ENCODE data around the gene ZDHHC5. TPM values are rescaled to one million over a fixed set of nuclear protein-coding genes. Genes with fewer than 3 reads are reported as not detected.
A peak's percentile ranks its signal among the peaks of the same experiment; 100 is the strongest.

Gene ZDHHC5
- total and polyA plus RNA-seq, 2 of the 13 experiments (the other 11 are each of a cell fraction or from before 2014, with no cell fraction given) = 26.6 to 34.0 TPM

DNA sequence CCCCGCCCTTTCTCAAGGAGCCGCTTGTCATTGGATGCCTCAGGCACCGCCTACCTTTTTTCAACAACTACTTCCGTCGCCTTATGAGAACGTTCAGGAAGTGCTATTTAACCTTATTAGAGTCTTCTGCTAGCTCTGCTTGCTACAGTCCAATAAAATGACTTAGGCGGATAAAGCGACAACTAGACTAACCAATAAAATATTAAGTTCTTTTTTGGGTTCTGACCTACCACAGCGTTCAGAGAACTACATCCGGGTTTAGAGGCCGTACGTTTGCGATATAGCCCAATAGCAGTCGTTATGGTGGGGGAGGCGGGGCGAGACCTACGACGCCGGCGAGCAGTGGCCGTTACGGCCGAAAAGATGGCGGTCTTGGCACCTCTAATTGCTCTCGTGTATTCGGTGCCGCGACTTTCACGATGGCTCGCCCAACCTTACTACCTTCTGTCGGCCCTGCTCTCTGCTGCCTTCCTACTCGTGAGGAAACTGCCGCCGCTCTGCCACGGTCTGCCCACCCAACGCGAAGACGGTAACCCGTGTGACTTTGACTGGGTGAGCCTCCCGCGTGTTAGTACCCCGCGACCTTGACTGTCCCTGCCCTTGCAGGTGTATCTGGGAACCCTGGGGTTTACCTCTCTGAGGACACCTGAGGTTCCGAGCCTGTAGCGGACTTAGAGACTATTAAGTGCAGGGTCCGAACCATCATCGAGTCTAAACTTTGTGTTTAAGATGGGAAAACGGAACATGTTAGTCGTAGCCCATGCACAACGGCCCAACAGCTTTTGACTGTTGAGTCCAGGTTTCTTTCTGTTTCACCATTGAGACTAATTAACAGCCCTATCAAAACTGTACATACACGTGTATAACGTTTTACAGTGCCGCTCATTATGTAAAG, 44.6 kb downstream of the ZDHHC5 start, which contains the start of gene TMX2 (continued):
- TF ChIP-seq, protein P1, sequence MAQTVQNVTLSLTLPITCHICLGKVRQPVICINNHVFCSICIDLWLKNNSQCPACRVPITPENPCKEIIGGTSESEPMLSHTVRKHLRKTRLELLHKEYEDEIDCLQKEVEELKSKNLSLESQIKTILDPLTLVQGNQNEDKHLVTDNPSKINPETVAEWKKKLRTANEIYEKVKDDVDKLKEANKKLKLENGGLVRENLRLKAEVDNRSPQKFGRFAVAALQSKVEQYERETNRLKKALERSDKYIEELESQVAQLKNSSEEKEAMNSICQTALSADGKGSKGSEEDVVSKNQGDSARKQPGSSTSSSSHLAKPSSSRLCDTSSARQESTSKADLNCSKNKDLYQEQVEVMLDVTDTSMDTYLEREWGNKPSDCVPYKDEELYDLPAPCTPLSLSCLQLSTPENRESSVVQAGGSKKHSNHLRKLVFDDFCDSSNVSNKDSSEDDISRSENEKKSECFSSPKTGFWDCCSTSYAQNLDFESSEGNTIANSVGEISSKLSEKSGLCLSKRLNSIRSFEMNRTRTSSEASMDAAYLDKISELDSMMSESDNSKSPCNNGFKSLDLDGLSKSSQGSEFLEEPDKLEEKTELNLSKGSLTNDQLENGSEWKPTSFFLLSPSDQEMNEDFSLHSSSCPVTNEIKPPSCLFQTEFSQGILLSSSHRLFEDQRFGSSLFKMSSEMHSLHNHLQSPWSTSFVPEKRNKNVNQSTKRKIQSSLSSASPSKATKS (CRISPR knock-in tag; IDR thresholded peaks at IDR 0.05) = 0 out of 2 replicates have a peak, but pooled peaks have one; percentile 20
- TF ChIP-seq RFXAP (CRISPR knock-in tag; IDR thresholded peaks at IDR 0.05; ENCODE audit: borderline replicate concordance) = 0 out of 2 replicates have a peak, but pooled peaks have one; percentile 23
- TF ChIP-seq ZNF24 (IDR thresholded peaks at IDR 0.05) = no peak
- TF ChIP-seq, protein P2, sequence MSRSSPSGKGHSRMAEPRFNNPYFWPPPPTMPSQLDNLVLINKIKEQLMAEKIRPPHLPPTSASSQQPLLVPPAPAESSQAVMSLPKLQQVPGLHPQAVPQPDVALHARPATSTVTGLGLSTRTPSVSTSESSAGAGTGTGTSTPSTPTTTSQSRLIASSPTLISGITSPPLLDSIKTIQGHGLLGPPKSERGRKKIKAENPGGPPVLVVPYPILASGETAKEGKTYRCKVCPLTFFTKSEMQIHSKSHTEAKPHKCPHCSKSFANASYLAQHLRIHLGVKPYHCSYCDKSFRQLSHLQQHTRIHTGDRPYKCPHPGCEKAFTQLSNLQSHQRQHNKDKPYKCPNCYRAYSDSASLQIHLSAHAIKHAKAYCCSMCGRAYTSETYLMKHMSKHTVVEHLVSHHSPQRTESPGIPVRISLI (CRISPR knock-in tag; IDR thresholded peaks at IDR 0.05; ENCODE audit: borderline replicate concordance) = peak; percentile 56; the same call in 1 of the 2 replicates
- TF ChIP-seq, protein P3, sequence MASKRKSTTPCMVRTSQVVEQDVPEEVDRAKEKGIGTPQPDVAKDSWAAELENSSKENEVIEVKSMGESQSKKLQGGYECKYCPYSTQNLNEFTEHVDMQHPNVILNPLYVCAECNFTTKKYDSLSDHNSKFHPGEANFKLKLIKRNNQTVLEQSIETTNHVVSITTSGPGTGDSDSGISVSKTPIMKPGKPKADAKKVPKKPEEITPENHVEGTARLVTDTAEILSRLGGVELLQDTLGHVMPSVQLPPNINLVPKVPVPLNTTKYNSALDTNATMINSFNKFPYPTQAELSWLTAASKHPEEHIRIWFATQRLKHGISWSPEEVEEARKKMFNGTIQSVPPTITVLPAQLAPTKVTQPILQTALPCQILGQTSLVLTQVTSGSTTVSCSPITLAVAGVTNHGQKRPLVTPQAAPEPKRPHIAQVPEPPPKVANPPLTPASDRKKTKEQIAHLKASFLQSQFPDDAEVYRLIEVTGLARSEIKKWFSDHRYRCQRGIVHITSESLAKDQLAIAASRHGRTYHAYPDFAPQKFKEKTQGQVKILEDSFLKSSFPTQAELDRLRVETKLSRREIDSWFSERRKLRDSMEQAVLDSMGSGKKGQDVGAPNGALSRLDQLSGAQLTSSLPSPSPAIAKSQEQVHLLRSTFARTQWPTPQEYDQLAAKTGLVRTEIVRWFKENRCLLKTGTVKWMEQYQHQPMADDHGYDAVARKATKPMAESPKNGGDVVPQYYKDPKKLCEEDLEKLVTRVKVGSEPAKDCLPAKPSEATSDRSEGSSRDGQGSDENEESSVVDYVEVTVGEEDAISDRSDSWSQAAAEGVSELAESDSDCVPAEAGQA (IDR thresholded peaks at IDR 0.05; ENCODE audit: low read depth) = no peak
- TF ChIP-seq, protein P3 (CRISPR knock-in tag; IDR thresholded peaks at IDR 0.05; ENCODE audit: borderline replicate concordance) = no peak
- TF ChIP-seq, protein P4, sequence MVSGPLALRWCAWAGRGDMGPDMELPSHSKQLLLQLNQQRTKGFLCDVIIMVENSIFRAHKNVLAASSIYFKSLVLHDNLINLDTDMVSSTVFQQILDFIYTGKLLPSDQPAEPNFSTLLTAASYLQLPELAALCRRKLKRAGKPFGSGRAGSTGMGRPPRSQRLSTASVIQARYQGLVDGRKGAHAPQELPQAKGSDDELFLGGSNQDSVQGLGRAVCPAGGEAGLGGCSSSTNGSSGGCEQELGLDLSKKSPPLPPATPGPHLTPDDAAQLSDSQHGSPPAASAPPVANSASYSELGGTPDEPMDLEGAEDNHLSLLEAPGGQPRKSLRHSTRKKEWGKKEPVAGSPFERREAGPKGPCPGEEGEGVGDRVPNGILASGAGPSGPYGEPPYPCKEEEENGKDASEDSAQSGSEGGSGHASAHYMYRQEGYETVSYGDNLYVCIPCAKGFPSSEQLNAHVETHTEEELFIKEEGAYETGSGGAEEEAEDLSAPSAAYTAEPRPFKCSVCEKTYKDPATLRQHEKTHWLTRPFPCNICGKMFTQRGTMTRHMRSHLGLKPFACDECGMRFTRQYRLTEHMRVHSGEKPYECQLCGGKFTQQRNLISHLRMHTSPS (CRISPR knock-in tag; IDR thresholded peaks at IDR 0.05; ENCODE audit: low read depth) = no peak
- peak; percentile 47; the same call in 1 of the 2 replicates for TF ChIP-seq MAF1 (CRISPR knock-in tag; IDR thresholded peaks at IDR 0.05; ENCODE audit: borderline replicate concordance)
- TF ChIP-seq, protein P5, sequence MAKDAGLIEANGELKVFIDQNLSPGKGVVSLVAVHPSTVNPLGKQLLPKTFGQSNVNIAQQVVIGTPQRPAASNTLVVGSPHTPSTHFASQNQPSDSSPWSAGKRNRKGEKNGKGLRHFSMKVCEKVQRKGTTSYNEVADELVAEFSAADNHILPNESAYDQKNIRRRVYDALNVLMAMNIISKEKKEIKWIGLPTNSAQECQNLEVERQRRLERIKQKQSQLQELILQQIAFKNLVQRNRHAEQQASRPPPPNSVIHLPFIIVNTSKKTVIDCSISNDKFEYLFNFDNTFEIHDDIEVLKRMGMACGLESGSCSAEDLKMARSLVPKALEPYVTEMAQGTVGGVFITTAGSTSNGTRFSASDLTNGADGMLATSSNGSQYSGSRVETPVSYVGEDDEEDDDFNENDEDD (CRISPR knock-in tag; IDR thresholded peaks at IDR 0.05; ENCODE audit: borderline replicate concordance) = no peak; the same call in 1 of the 2 replicates
- TF ChIP-seq, protein P6, sequence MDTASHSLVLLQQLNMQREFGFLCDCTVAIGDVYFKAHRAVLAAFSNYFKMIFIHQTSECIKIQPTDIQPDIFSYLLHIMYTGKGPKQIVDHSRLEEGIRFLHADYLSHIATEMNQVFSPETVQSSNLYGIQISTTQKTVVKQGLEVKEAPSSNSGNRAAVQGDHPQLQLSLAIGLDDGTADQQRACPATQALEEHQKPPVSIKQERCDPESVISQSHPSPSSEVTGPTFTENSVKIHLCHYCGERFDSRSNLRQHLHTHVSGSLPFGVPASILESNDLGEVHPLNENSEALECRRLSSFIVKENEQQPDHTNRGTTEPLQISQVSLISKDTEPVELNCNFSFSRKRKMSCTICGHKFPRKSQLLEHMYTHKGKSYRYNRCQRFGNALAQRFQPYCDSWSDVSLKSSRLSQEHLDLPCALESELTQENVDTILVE (CRISPR knock-in tag; IDR thresholded peaks at IDR 0.05) = peak; percentile 20; the same call in 1 of the 2 replicates
- peak; percentile 49; the same call in 1 of the 2 replicates for TF ChIP-seq KLF12 (CRISPR knock-in tag; IDR thresholded peaks at IDR 0.05; ENCODE audit: borderline replicate concordance)
- TF ChIP-seq TAF1 (CRISPR knock-in tag; IDR thresholded peaks at IDR 0.05) = peak; percentile 70; the same call in 1 of the 2 replicates
- peak; percentile 51; the same call in 1 of the 2 replicates for TF ChIP-seq KLF15 (CRISPR knock-in tag; IDR thresholded peaks at IDR 0.05; ENCODE audit: borderline replicate concordance)
